ENCODE measurements around the gene PCNX2.

DNA sequence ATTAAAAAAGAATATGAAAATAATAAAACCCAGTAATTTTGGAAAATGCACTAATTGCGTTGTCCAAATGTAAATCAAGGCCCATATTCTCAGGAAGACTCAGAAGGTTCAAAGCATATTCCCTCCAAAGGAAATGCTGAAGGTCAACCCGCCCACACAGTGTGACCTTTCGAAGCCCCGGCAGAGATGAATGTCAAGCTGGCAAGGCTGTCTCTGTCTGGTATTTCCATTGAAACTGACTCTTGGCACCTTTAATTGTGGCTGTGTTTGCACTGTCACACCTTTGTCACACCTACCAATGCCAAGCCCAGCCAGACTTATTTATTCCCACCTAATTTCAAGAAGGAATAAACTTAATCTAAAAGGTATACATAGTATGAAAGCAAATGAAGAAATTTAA, 262.6 kb downstream of the PCNX2 start:
- TF ChIP-seq, protein P1, sequence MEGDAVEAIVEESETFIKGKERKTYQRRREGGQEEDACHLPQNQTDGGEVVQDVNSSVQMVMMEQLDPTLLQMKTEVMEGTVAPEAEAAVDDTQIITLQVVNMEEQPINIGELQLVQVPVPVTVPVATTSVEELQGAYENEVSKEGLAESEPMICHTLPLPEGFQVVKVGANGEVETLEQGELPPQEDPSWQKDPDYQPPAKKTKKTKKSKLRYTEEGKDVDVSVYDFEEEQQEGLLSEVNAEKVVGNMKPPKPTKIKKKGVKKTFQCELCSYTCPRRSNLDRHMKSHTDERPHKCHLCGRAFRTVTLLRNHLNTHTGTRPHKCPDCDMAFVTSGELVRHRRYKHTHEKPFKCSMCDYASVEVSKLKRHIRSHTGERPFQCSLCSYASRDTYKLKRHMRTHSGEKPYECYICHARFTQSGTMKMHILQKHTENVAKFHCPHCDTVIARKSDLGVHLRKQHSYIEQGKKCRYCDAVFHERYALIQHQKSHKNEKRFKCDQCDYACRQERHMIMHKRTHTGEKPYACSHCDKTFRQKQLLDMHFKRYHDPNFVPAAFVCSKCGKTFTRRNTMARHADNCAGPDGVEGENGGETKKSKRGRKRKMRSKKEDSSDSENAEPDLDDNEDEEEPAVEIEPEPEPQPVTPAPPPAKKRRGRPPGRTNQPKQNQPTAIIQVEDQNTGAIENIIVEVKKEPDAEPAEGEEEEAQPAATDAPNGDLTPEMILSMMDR (conservative IDR thresholded peaks at IDR 0.05; ENCODE audit: low read length): no peak
- no peak for TF ChIP-seq EZH2phosphoT487 (IDR thresholded peaks at IDR 0.05; ENCODE audit: borderline replicate concordance)

Data from Loucy (cell line).